ENCODE measurements around the gene PHF20.
"Not testable (repeated sequence)": the region's sequence is repeated elsewhere in the genome, so short reads cannot be mapped to it uniquely, and the experiment has no call there.

Gene PHF20

DNA sequence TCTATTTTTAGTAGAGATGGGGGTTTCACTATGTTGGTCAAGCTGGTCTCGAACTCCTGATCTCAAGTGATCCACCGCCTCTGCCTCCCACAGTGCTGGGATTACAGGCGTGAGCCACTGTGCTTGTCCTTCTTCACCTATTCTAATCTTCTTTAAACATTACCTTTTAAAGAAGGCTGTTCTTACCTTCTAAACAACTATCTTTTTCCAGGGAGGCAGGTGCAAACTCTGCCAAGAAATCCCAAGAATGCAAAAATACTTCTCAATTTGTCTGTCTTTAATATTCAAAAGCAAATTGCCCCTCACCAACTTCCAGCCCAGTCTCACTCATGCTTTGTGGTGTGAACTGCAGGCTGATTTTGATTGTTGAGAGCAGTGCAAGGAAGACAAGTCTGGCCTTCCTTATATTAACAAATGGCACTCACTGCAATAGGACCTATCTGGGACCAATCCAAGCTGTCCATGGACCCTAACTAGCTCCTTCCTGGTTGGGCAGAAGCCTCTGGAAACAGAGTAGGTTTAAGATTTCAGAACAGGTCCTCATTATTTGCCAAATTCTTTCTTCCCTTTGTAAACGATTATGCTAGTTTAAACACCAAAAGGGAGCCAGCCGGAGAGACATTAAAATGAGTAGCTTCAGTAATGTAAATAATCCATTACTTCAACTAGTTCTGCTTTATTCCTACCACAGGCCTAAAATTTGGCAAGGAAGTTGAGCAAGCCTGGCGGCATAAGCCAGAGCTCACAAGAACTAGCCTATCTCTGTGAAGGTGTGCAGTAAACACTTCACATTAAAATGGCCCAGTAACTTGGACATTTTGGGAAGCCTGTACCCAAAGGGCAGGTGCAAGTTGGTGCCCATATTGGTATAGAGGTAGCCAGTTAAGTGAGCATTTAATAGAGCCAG lies 180.9 kb downstream of the PHF20 start:
- TF ChIP-seq YY1 (IDR thresholded peaks at IDR 0.05; ENCODE audit: insufficient read depth, insufficient read length) (no peak), ZNF274 (IDR thresholded peaks at IDR 0.05; ENCODE audit: low read depth, low read length) (no peak), SUZ12 (IDR thresholded peaks at IDR 0.05; ENCODE audit: extremely low read depth, insufficient read depth, insufficient read length) (no peak)
- DNase-seq (ENCODE audit: low read depth, low spot score): no peak
- H3K4me3 ChIP-seq (ENCODE audit: insufficient read length, low read depth): peak overlapping the region; percentile 100
- H3K9ac ChIP-seq (ENCODE audit: insufficient read length, low read depth): peak overlapping the region; percentile 100
- peaks cover 15% of the 10 kb centered on the region for H3K36me3 ChIP-seq (ENCODE audit: insufficient read depth, insufficient read length, low read length)
- no peaks in the 10 kb centered on the region for H3K9me3 ChIP-seq (ENCODE audit: insufficient read depth, low read length)
- H3K27me3 ChIP-seq (ENCODE audit: insufficient read depth, insufficient read length): no peaks in the 10 kb centered on the region
- no peaks in the 10 kb centered on the region for H3K4me1 ChIP-seq (ENCODE audit: insufficient read depth, insufficient read length)

DNA sequence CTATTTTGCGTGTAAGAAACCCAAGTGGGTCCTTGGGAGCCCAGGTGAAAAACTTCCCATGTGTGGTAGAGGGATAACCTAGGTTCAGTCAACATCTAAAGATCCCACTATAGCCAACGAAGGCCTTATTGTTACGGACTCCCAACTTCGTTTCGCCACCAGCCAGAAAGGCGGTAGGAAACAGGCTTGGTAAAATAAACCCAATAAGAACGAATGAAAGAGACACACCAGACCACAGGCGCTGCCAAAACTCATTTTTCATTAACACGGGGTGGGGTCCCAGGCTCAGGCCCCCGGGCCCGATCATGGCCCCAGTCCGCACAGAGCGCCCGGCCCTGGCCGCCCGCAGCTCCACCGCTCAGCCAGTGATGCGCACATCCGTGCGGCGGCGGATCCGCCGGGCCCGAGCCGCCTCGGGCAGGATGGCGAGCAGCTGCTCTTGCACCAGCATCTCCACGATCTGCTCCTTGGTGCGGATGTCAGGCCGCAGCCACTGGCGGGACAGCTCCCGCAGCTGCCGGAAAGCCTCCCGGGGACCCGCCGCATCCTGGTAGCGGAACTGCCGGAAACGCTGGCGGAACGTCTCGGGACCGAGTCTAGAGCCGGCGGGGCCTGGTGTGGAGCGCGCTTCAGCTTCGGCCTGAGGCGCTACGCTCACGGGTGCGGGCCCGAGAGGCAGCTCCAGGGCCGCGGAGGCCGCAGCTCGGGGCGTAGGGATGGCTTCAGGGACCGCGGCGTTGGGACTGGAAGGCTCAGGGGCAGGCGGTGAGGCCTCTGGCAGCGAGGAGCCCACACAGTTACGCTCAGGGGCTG lies 181.8 kb downstream of the PHF20 start:
- no peaks in the 10 kb centered on the region for H3K4me1 ChIP-seq (ENCODE audit: insufficient read depth, insufficient read length)
- H3K9ac ChIP-seq (ENCODE audit: insufficient read length, low read depth): peak overlapping the region; percentile 100
- H3K4me3 ChIP-seq (ENCODE audit: insufficient read length, low read depth): peak overlapping the region; percentile 100
- no peak for DNase-seq (ENCODE audit: low read depth, low spot score)
- TF ChIP-seq SUZ12 (IDR thresholded peaks at IDR 0.05; ENCODE audit: extremely low read depth, insufficient read depth, insufficient read length) (no peak), YY1 (IDR thresholded peaks at IDR 0.05; ENCODE audit: insufficient read depth, insufficient read length) (no peak)
- peaks cover 10% of the 10 kb centered on the region for H3K36me3 ChIP-seq (ENCODE audit: insufficient read depth, insufficient read length, low read length)
- no peaks in the 10 kb centered on the region for H3K27me3 ChIP-seq (ENCODE audit: insufficient read depth, insufficient read length)
- H3K9me3 ChIP-seq (ENCODE audit: insufficient read depth, low read length): no peaks in the 10 kb centered on the region

DNA sequence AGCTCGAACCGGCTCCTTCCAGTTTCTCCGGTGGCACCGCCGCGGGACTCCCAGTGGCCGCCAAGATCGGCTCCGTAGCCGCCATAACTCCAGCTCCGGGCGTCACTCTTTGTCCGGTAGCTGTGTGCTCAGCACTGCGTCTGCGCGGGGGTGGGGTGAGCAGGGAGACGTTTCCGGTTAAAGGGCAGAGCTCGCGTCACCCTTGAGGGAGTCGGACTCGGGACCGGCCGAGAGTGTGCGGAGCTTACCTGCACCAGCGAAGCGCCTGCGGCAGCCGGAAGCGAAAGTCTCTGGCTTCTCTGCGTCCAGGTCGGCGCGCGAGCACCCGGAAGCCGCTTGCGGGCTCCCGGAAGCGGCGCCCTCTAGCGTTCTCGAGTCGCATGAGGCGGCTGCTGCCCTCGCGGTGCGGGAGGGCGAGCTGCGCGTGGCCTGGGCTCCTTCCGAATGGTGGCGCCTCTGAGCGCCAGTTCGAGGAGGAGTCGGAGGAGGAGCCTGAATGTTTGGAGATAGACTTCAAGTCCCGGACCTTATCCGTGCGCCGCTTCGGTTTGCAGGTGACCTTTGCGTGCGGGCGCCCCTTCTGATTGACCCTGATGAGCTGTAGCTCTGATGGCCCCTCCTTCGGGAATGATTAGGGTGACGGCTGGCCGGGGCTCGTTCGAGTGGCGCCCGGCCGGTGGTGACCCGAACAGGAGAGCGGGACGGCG lies 182.5 kb downstream of the PHF20 start, which contains the start of gene SCAND1:
SCAND1 (minus strand) TSS at position 303 of the 707 bp plus-strand sequence; CDS start at position 85, 218 bp downstream.
- H3K27me3 ChIP-seq (ENCODE audit: insufficient read depth, insufficient read length): no peaks in the 10 kb centered on the region
- peak; percentile 99 for DNase-seq (ENCODE audit: low read depth, low spot score)
- H3K9me3 ChIP-seq (ENCODE audit: insufficient read depth, low read length): no peaks in the 10 kb centered on the region
- peak within 1 kb of the TSS; percentile 100 for H3K9ac ChIP-seq (ENCODE audit: insufficient read length, low read depth)
- H3K4me1 ChIP-seq (ENCODE audit: insufficient read depth, insufficient read length): no peaks in the 10 kb centered on the region
- peaks cover 10% of the 10 kb centered on the region for H3K36me3 ChIP-seq (ENCODE audit: insufficient read depth, insufficient read length, low read length)
- TF ChIP-seq ZNF274 (IDR thresholded peaks at IDR 0.05; ENCODE audit: low read depth, low read length) (no peak), YY1 (IDR thresholded peaks at IDR 0.05; ENCODE audit: insufficient read depth, insufficient read length) (peak; percentile 47), SUZ12 (IDR thresholded peaks at IDR 0.05; ENCODE audit: extremely low read depth, insufficient read depth, insufficient read length) (no peak)
- peak within 1 kb of the TSS; percentile 100 for H3K4me3 ChIP-seq (ENCODE audit: insufficient read length, low read depth)

DNA sequence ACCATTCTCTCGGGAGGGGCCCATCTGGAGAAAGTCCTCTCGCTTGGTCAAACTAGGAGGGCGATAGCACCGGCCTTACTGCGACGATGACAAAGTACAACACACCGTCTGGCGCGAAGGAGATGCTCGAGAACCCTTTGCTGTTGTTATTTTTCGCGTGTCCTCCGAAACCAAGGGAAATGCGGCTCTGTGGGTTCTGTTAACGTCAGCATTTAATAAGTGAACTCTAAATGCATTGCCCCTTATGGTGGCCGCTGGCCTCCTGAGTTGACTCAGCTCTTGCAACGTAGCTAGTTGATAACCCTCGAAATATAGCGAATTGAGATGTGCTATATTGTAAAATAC lies 183.1 kb downstream of the PHF20 start:
- H3K4me1 ChIP-seq (ENCODE audit: insufficient read depth, insufficient read length): no peaks in the 10 kb centered on the region
- no peak for DNase-seq (ENCODE audit: low read depth, low spot score)
- H3K4me3 ChIP-seq (ENCODE audit: insufficient read length, low read depth): peak overlapping the region; percentile 100
- peak overlapping the region; percentile 91 for H3K9ac ChIP-seq (ENCODE audit: insufficient read length, low read depth)
- no peaks in the 10 kb centered on the region for H3K9me3 ChIP-seq (ENCODE audit: insufficient read depth, low read length)
- TF ChIP-seq SUZ12 (IDR thresholded peaks at IDR 0.05; ENCODE audit: extremely low read depth, insufficient read depth, insufficient read length): no peak
- TF ChIP-seq YY1 (IDR thresholded peaks at IDR 0.05; ENCODE audit: insufficient read depth, insufficient read length): no peak
- TF ChIP-seq ZNF274 (IDR thresholded peaks at IDR 0.05; ENCODE audit: low read depth, low read length): no peak
- no peaks in the 10 kb centered on the region for H3K27me3 ChIP-seq (ENCODE audit: insufficient read depth, insufficient read length)
- peaks cover 10% of the 10 kb centered on the region for H3K36me3 ChIP-seq (ENCODE audit: insufficient read depth, insufficient read length, low read length)

DNA sequence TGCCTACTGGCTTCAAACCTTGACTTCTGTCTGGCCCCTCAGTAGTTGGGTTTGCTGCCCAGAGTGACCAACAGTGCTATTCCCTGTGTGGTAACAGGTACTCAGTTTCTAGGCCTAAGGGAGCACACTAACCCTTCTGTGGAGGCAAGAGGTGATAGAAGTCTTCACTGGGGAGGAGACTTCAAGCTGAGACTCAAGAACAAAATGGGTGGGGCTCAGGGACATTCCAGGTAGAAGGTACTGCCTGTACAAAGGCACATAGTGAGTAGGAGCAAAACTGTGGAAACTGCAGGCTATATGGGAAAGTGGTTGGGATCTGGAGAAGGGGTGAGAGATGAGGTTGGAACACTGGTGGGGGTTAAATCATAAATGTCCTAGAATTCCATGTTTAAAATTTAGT lies 184.8 kb downstream of the PHF20 start:
- Histone ChIP-seq H3K9ac (ENCODE audit: insufficient read length, low read depth) (no peak overlapping the region), H3K36me3 (ENCODE audit: insufficient read depth, insufficient read length, low read length) (peaks cover 10% of the 10 kb centered on the region), H3K9me3 (ENCODE audit: insufficient read depth, low read length) (no peaks in the 10 kb centered on the region), H3K4me1 (ENCODE audit: insufficient read depth, insufficient read length) (no peaks in the 10 kb centered on the region), H3K27me3 (ENCODE audit: insufficient read depth, insufficient read length) (no peaks in the 10 kb centered on the region), H3K4me3 (ENCODE audit: insufficient read length, low read depth) (no peak overlapping the region)
- no peak for TF ChIP-seq ZNF274 (IDR thresholded peaks at IDR 0.05; ENCODE audit: low read depth, low read length)
- TF ChIP-seq YY1 (IDR thresholded peaks at IDR 0.05; ENCODE audit: insufficient read depth, insufficient read length): no peak
- no peak for TF ChIP-seq SUZ12 (IDR thresholded peaks at IDR 0.05; ENCODE audit: extremely low read depth, insufficient read depth, insufficient read length)
- DNase-seq (ENCODE audit: low read depth, low spot score): no peak

DNA sequence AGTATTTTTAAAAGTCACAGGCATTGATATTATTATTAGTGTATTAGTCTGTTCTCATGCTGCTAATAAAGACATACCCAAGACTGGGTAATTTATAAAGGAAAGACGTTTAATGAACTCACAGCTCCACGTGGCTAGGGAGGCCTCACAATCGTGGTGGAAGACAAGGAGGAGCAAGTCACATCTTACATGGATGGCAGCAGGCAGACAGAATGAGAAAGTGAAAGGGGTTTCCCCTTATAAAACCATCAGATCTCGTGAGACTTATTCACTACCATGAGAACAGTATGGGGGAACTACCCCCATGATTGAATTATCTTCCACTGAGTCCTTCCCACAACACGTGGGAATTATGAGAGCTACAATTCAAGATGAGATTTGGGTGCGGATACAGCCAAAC lies 187.5 kb downstream of the PHF20 start:
- H3K4me1 ChIP-seq (ENCODE audit: insufficient read depth, insufficient read length); H3K36me3 ChIP-seq (ENCODE audit: insufficient read depth, insufficient read length, low read length); H3K4me3 ChIP-seq (ENCODE audit: insufficient read length, low read depth); H3K9ac ChIP-seq (ENCODE audit: insufficient read length, low read depth); H3K27me3 ChIP-seq (ENCODE audit: insufficient read depth, insufficient read length); DNase-seq (ENCODE audit: low read depth, low spot score); H3K9me3 ChIP-seq (ENCODE audit: insufficient read depth, low read length): not testable (repeated sequence)

DNA sequence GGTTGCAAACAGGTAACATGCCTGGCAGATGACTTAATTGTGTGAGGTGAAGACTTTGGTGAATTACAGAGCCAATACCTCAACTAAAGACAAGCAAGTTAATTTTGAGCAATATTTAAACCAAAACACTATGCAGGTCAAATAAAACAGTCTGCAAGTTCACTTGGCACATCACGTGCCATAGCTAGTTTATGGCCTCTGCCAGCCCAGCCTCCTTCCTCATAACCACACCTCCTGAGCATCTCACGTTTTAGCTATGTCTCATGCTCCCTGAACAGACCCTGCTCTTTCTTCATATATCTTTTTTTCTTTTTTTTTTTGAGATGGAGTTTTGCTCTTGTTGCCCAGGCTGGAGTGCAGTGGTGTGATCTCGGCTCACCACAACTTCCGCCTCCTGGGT lies 192.1 kb downstream of the PHF20 start:
- no peak for DNase-seq (ENCODE audit: low read depth, low spot score)

More for the DNA sequence above, 192.1 kb downstream of the PHF20 start:
- H3K4me3 ChIP-seq (ENCODE audit: insufficient read length, low read depth): no peak overlapping the region
- no peak overlapping the region for H3K9ac ChIP-seq (ENCODE audit: insufficient read length, low read depth)
- TF ChIP-seq YY1 (IDR thresholded peaks at IDR 0.05; ENCODE audit: insufficient read depth, insufficient read length) (no peak), ZNF274 (IDR thresholded peaks at IDR 0.05; ENCODE audit: low read depth, low read length) (no peak), SUZ12 (IDR thresholded peaks at IDR 0.05; ENCODE audit: extremely low read depth, insufficient read depth, insufficient read length) (no peak)
- H3K4me1 ChIP-seq (ENCODE audit: insufficient read depth, insufficient read length): peaks cover 7% of the 10 kb centered on the region
- H3K27me3 ChIP-seq (ENCODE audit: insufficient read depth, insufficient read length): no peaks in the 10 kb centered on the region
- H3K36me3 ChIP-seq (ENCODE audit: insufficient read depth, insufficient read length, low read length): no peaks in the 10 kb centered on the region
- no peaks in the 10 kb centered on the region for H3K9me3 ChIP-seq (ENCODE audit: insufficient read depth, low read length)
